Caco-2 (cell line): ENCODE results near the gene XRCC4. TPM values are rescaled to one million over a fixed set of nuclear protein-coding genes. Genes with fewer than 3 reads are reported as not detected.
"Not testable (repeated sequence)": the region's sequence is repeated elsewhere in the genome, so short reads cannot be mapped to it uniquely, and the experiment has no call there.

Experiments used
- BruUV-seq: library from RNA; stranded (reverse); fragments of 400-500 nt; replicated peaks from 2 replicates; lab custom pipeline; 2021; lab: Mats Ljungman, UMichigan
- CTCF ChIA-PET: fragments of 300-600 bp; sonication (Branson Sonifier 250); formaldehyde crosslinking; loops from one replicate; lab custom pipeline; 2022; ENCODE audit warnings: antibody characterized with exemption; lab: Charles Lee
- POLR2A ChIA-PET: fragments of 300-600 bp; sonication (Branson Sonifier 250); formaldehyde crosslinking; loops from one replicate; lab custom pipeline; 2022; ENCODE audit warnings: antibody characterized with exemption; lab: Charles Lee
- DNase-seq, 2 experiments: peaks; one replicate each; pipeline versions ENCODE4 v3.0.0 to v3.0.0-alpha.2; 2020 to 2022
- H3K27me3 ChIP-seq: replicated peaks from 2 replicates; pipeline ENCODE4 v1.6.0; 2011; ENCODE audit warnings: low read length; ENCODE audit not compliant: control insufficient read depth, insufficient read depth
- H3K36me3 ChIP-seq: 2 replicates; pipeline ENCODE4 v1.5.1; 2011; ENCODE audit warnings: low read length; ENCODE audit not compliant: control insufficient read depth, insufficient read depth
- H3K4me1 ChIP-seq: fragments of 250-450 bp; sonication (Bioruptor Pico); 2 replicates; pipeline ENCODE4 v1.5.1; 2020; ENCODE audit warnings: mild to moderate bottlenecking
- H3K4me3 ChIP-seq: 2 replicates; pipeline ENCODE4 v1.5.1; 2011; ENCODE audit warnings: low read depth, mild to moderate bottlenecking, control low read depth, low read length
- H3K9me3 ChIP-seq: fragments of 250-450 bp; sonication (Bioruptor Pico); 2 replicates; pipeline ENCODE4 v1.5.1; 2020; ENCODE audit warnings: mild to moderate bottlenecking, moderate library complexity
- H3K27ac Mint-ChIP-seq: one replicate; pipeline ENCODE4 v1.8.0; 2022; ENCODE audit warnings: mixed read lengths; ENCODE audit not compliant: unreplicated experiment
- H3K27me3 Mint-ChIP-seq: one replicate; pipeline ENCODE4 v1.8.0; 2022; ENCODE audit warnings: mixed read lengths; ENCODE audit not compliant: insufficient read depth, unreplicated experiment
- H3K36me3 Mint-ChIP-seq: one replicate; pipeline ENCODE4 v1.8.0; 2022; ENCODE audit warnings: mild to moderate bottlenecking, mixed read lengths; ENCODE audit not compliant: insufficient read depth, unreplicated experiment
- H3K4me1 Mint-ChIP-seq: one replicate; pipeline ENCODE4 v1.8.0; 2022; ENCODE audit warnings: low read depth, mixed read lengths; ENCODE audit not compliant: unreplicated experiment
- H3K4me3 Mint-ChIP-seq: one replicate; pipeline ENCODE4 v1.8.0; 2022; ENCODE audit warnings: mild to moderate bottlenecking, moderate library complexity, mixed read lengths; ENCODE audit not compliant: unreplicated experiment
- H3K9me3 Mint-ChIP-seq: one replicate; pipeline ENCODE4 v1.8.0; 2022; ENCODE audit warnings: mixed read lengths; ENCODE audit not compliant: unreplicated experiment
- CTCF ChIP-seq, 2 experiments: fragments of 200-600 bp in 1 of 2; IDR thresholded peaks; 1 replicate in 1 of 2; 2 replicates in 1 of 2; pipeline versions ENCODE4 v1.5.1 to v1.8.0; 2011 to 2022; ENCODE audit warnings: antibody characterized with exemption in 1 of 2, control low read depth in 1 of 2, inconsistent platforms in 1 of 2, low read depth in 1 of 2, low read length in 1 of 2, mild to moderate bottlenecking in 1 of 2, moderate library complexity in 1 of 2; ENCODE audit not compliant: insufficient read depth in 1 of 2, severe bottlenecking in 1 of 2, unreplicated experiment in 1 of 2
- intact Hi-C: fragments of 100-400 bp; cut with micrococcal nuclease; formaldehyde crosslinking; loops from one replicate; pipeline ENCODE4 v1.10.0; 2022; ENCODE audit not compliant: unreplicated experiment
- total RNA-seq: library from RNA; stranded (reverse); gene quantifications from 2 replicates; pipeline ENCODE4 v1.2.3, GENCODE V29; 2022

Gene XRCC4
- total RNA-seq, 1 experiment from 2014 or later: 13.0 TPM

DNA sequence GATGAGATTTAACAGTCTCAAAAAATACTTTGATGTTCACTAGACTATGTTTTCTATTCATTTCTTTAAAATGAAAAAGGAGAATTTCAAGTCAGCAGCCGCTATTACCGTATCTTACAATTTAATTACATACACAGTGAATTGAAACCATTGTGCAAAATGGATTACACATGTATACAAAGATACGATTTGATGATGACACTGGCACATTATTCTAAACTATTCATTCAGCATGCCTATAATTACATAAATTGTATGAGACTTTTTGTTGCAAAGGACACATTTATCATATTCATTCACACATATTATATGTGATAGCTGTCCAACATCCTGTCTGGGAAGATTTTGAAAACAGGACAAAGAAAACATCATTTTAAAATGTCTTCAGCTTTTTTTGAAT, 275.9 kb downstream of the XRCC4 start:
- no peak overlapping the region for H3K4me3 ChIP-seq
- no peak for DNase-seq
- H3K27me3 Mint-ChIP-seq: no peaks in the 10 kb centered on the region
- H3K9me3 ChIP-seq: no peaks in the 10 kb centered on the region; the same call in 1 of the 2 replicates
- H3K4me3 Mint-ChIP-seq: no peak overlapping the region
- H3K27me3 ChIP-seq: no peaks in the 10 kb centered on the region
- no TSS peak for BruUV-seq
- peaks cover 21% of the 10 kb centered on the region for H3K9me3 Mint-ChIP-seq
- H3K27ac Mint-ChIP-seq: no peak overlapping the region
- ChIA-PET CTCF (no interaction called here), POLR2A (no interaction called here)
- no peaks in the 10 kb centered on the region; the same call in 1 of the 2 replicates for H3K36me3 ChIP-seq
- intact Hi-C loops: no loop called here
- no peak for TF ChIP-seq CTCF (IDR thresholded peaks at IDR 0.05; ENCODE audit: insufficient read depth in 1 of 2, low read depth in 1 of 2, low read length in 1 of 2, severe bottlenecking in 1 of 2, unreplicated experiment in 1 of 2)
- peaks cover 16% of the 10 kb centered on the region for H3K36me3 Mint-ChIP-seq
- H3K4me1 ChIP-seq: no peaks in the 10 kb centered on the region
- no peaks in the 10 kb centered on the region for H3K4me1 Mint-ChIP-seq

- no peak overlapping the region for H3K4me3 Mint-ChIP-seq
- Histone ChIP-seq H3K27me3 (no peaks in the 10 kb centered on the region), H3K4me1 (no peaks in the 10 kb centered on the region), H3K4me3 (no peak overlapping the region), H3K36me3 (no peaks in the 10 kb centered on the region), H3K9me3 (no peaks in the 10 kb centered on the region; the same call in 1 of the 2 replicates)
- no peaks in the 10 kb centered on the region for H3K27me3 Mint-ChIP-seq
- TF ChIP-seq CTCF (IDR thresholded peaks at IDR 0.05; ENCODE audit: insufficient read depth in 1 of 2, low read depth in 1 of 2, low read length in 1 of 2, severe bottlenecking in 1 of 2, unreplicated experiment in 1 of 2): no peak
- no TSS peak for BruUV-seq
- no peak for DNase-seq
- ChIA-PET CTCF (no interaction called here), POLR2A (no interaction called here)
- H3K36me3 Mint-ChIP-seq: peaks cover 13% of the 10 kb centered on the region
- peaks cover 17% of the 10 kb centered on the region for H3K9me3 Mint-ChIP-seq
- no peaks in the 10 kb centered on the region for H3K4me1 Mint-ChIP-seq
- intact Hi-C loops: no loop called here
- H3K27ac Mint-ChIP-seq: no peak overlapping the region
Measured at GRCh38 chr5:83353774-83354173, 276.4 kb downstream of the XRCC4 start.

- H3K4me1 ChIP-seq: no peaks in the 10 kb centered on the region
- BruUV-seq: no TSS peak
- peaks cover 6% of the 10 kb centered on the region for H3K9me3 Mint-ChIP-seq
- H3K27me3 Mint-ChIP-seq: no peaks in the 10 kb centered on the region
- H3K36me3 ChIP-seq: no peaks in the 10 kb centered on the region
- H3K9me3 ChIP-seq: no peaks in the 10 kb centered on the region
- DNase-seq: no peak
- no peaks in the 10 kb centered on the region for H3K27me3 ChIP-seq
- TF ChIP-seq CTCF (IDR thresholded peaks at IDR 0.05; ENCODE audit: insufficient read depth in 1 of 2, low read depth in 1 of 2, low read length in 1 of 2, severe bottlenecking in 1 of 2, unreplicated experiment in 1 of 2): no peak
- no peak overlapping the region for H3K27ac Mint-ChIP-seq
- POLR2A ChIA-PET: no interaction called here
- no peak overlapping the region for H3K4me3 ChIP-seq
- no peaks in the 10 kb centered on the region for H3K4me1 Mint-ChIP-seq
- intact Hi-C loops: no loop called here
- no peak overlapping the region for H3K4me3 Mint-ChIP-seq
- H3K36me3 Mint-ChIP-seq: peaks cover 6% of the 10 kb centered on the region
- CTCF ChIA-PET: no interaction called here
Measured at GRCh38 chr5:83354958-83355357, 277.6 kb downstream of the XRCC4 start.

- POLR2A ChIA-PET: not testable (repeated sequence)
Measured at GRCh38 chr5:83355482-83356014, 278.2 kb downstream of the XRCC4 start.

More at GRCh38 chr5:83355482-83356014, 278.2 kb downstream of the XRCC4 start:
- H3K27ac Mint-ChIP-seq, DNase-seq, H3K4me1 ChIP-seq, intact Hi-C loops, H3K4me3 Mint-ChIP-seq, H3K27me3 Mint-ChIP-seq, BruUV-seq, H3K4me1 Mint-ChIP-seq, H3K27me3 ChIP-seq, H3K36me3 Mint-ChIP-seq, H3K4me3 ChIP-seq, H3K9me3 Mint-ChIP-seq, H3K9me3 ChIP-seq, H3K36me3 ChIP-seq, CTCF ChIA-PET: not testable (repeated sequence)
